ENCODE results near the gene ESPN. TPM values are rescaled to one million over a fixed set of nuclear protein-coding genes. Genes with fewer than 3 reads are reported as not detected.

Gene ESPN
- total RNA-seq, 2 donors from 2014 or later = 4.1 to 10.5 TPM

GRCh38 chr1:6401673-6402072 is 22.9 kb upstream of the ESPN start:
- WGBS, 2 experiments (ENCODE audit: insufficient coverage in 1 of 2, insufficient read length in 1 of 2) = 81 to 91% methylated on average over 6 of the region's 6 CpGs
- no peak for DNase-seq
- H3K27me3 ChIP-seq (ENCODE audit: control insufficient read depth, insufficient read depth, low read length, poor library complexity, severe bottlenecking) = peaks cover 9% of the 10 kb centered on the region
- H3K4me1 Mint-ChIP-seq = no peaks in the 10 kb centered on the region
- no peak overlapping the region for H3K4me3 ChIP-seq (ENCODE audit: low read length)
- H3K27ac Mint-ChIP-seq = no peak overlapping the region
- no peak overlapping the region for H3K9ac ChIP-seq (ENCODE audit: extremely low read depth, low read length, poor library complexity, severe bottlenecking)
- no peaks in the 10 kb centered on the region for H3K9me3 Mint-ChIP-seq
- no peak for TF ChIP-seq CTCF (conservative IDR thresholded peaks at IDR 0.05)
- no peaks in the 10 kb centered on the region for H3K36me3 ChIP-seq (ENCODE audit: control insufficient read depth, insufficient read depth, low read length)
- no peak overlapping the region for H3K27ac ChIP-seq (ENCODE audit: low read depth, low read length)
- no peaks in the 10 kb centered on the region for H3K36me3 Mint-ChIP-seq (ENCODE audit: low read depth)
- no peaks in the 10 kb centered on the region for H3K4me1 ChIP-seq (ENCODE audit: control insufficient read depth, insufficient read depth, low read length)
- no peak overlapping the region for H3K4me3 Mint-ChIP-seq
- peaks cover 43% of the 10 kb centered on the region for H3K27me3 Mint-ChIP-seq (ENCODE audit: insufficient read depth)
- H3K9me3 ChIP-seq (ENCODE audit: control insufficient read depth, low read length) = no peaks in the 10 kb centered on the region

- Histone ChIP-seq H3K9ac (ENCODE audit: extremely low read depth, low read length, poor library complexity, severe bottlenecking) (no peak overlapping the region), H3K27me3 (ENCODE audit: control insufficient read depth, insufficient read depth, low read length, poor library complexity, severe bottlenecking) (peaks cover 19% of the 10 kb centered on the region), H3K4me3 (ENCODE audit: low read length) (no peak overlapping the region), H3K36me3 (ENCODE audit: control insufficient read depth, insufficient read depth, low read length) (no peaks in the 10 kb centered on the region), H3K9me3 (ENCODE audit: control insufficient read depth, low read length) (no peaks in the 10 kb centered on the region), H3K27ac (ENCODE audit: low read depth, low read length) (no peak overlapping the region), H3K4me1 (ENCODE audit: control insufficient read depth, insufficient read depth, low read length) (no peaks in the 10 kb centered on the region)
- Mint-ChIP-seq H3K36me3 (ENCODE audit: low read depth) (no peaks in the 10 kb centered on the region), H3K4me3 (no peak overlapping the region), H3K4me1 (no peaks in the 10 kb centered on the region), H3K9me3 (no peaks in the 10 kb centered on the region), H3K27ac (no peak overlapping the region), H3K27me3 (ENCODE audit: insufficient read depth) (peaks cover 49% of the 10 kb centered on the region)
- DNase-seq = no peak
- WGBS, 2 experiments (ENCODE audit: insufficient coverage in 1 of 2, insufficient read length in 1 of 2) = 90 to 94% methylated on average over 2 to 6 of the region's 6 CpGs
- no peak for TF ChIP-seq CTCF (conservative IDR thresholded peaks at IDR 0.05)
Observed at GRCh38 chr1:6408023-6408422, 16.6 kb upstream of the ESPN start.

- H3K27ac Mint-ChIP-seq = no peak overlapping the region
- H3K27ac ChIP-seq (ENCODE audit: low read depth, low read length) = no peak overlapping the region
- TF ChIP-seq CTCF (conservative IDR thresholded peaks at IDR 0.05) = no peak
- no peaks in the 10 kb centered on the region for H3K36me3 Mint-ChIP-seq (ENCODE audit: low read depth)
- H3K4me3 ChIP-seq (ENCODE audit: low read length) = no peak overlapping the region
- peaks cover 55% of the 10 kb centered on the region for H3K27me3 Mint-ChIP-seq (ENCODE audit: insufficient read depth)
- no peaks in the 10 kb centered on the region for H3K4me1 ChIP-seq (ENCODE audit: control insufficient read depth, insufficient read depth, low read length)
- no peaks in the 10 kb centered on the region for H3K9me3 Mint-ChIP-seq
- no peaks in the 10 kb centered on the region for H3K36me3 ChIP-seq (ENCODE audit: control insufficient read depth, insufficient read depth, low read length)
- no peak for DNase-seq
- no peak overlapping the region for H3K9ac ChIP-seq (ENCODE audit: extremely low read depth, low read length, poor library complexity, severe bottlenecking)
- H3K27me3 ChIP-seq (ENCODE audit: control insufficient read depth, insufficient read depth, low read length, poor library complexity, severe bottlenecking) = peaks cover 19% of the 10 kb centered on the region
- WGBS, 2 experiments (ENCODE audit: insufficient coverage in 1 of 2, insufficient read length in 1 of 2) = 88 to 96% methylated on average over 1 to 4 of the region's 4 CpGs
- H3K4me3 Mint-ChIP-seq = no peak overlapping the region
- H3K4me1 Mint-ChIP-seq = no peaks in the 10 kb centered on the region
- no peaks in the 10 kb centered on the region for H3K9me3 ChIP-seq (ENCODE audit: control insufficient read depth, low read length)
Observed at GRCh38 chr1:6409053-6409452, 15.5 kb upstream of the ESPN start.
